H1 (cell line): ENCODE data around the gene PAK2. TPM values are rescaled to one million over a fixed set of nuclear protein-coding genes. Genes with fewer than 3 reads are reported as not detected.

Experiments used
- CBX8 ChIP-seq: fragments of 300-800, 300-1000 bp; sonication (generic); IDR thresholded peaks from 2 replicates; pipeline ENCODE4 v1.7.1; 2016; ENCODE audit warnings: low read depth, low read length, borderline replicate concordance
- CHD1 ChIP-seq: IDR thresholded peaks from 2 replicates; pipeline ENCODE4 v1.6.1; 2012; ENCODE audit warnings: low read depth, low read length, improper control_type of control experiment
- CHD7 ChIP-seq: fragments of 300-600 bp; sonication (generic); IDR thresholded peaks from 2 replicates; pipeline ENCODE4 v1.7.1; 2012; ENCODE audit warnings: low read length, moderate library complexity, mild to moderate bottlenecking, inconsistent platforms; ENCODE audit not compliant: insufficient replicate concordance
- EZH2 ChIP-seq: fragments of 200-600 bp; sonication (generic); IDR thresholded peaks from 2 replicates; pipeline ENCODE4 v1.7.1; 2012; ENCODE audit warnings: low read depth, mild to moderate bottlenecking, moderate library complexity, low read length, inconsistent platforms; ENCODE audit not compliant: severe bottlenecking
- JUN ChIP-seq: IDR thresholded peaks from 2 replicates; pipeline ENCODE4 v1.6.1; 2011; ENCODE audit warnings: low read depth, mild to moderate bottlenecking, improper control_type of control experiment, low read length
- KDM4A ChIP-seq: IDR thresholded peaks from one replicate; pipeline ENCODE4 v1.7.1; 2012; ENCODE audit warnings: low read depth, mild to moderate bottlenecking, moderate library complexity, low read length, inconsistent platforms; ENCODE audit not compliant: severe bottlenecking
- YY1 ChIP-seq: IDR thresholded peaks from 2 replicates; pipeline ENCODE4 v1.6.1; 2011; ENCODE audit warnings: low read depth, mild to moderate bottlenecking, low read length
- polyA plus RNA-seq, 7 experiments: library from polyadenylated mRNA; depleted of rRNA in 3 of 7; stranded (reverse) in 5 of 7; unstranded in 2 of 7; fragments of >200 nt in 5 of 7; fragments of 200-250 nt in 2 of 7; gene quantifications; 1 replicate in 5 of 7; 2 replicates in 1 of 7; 4 replicates in 1 of 7; pipeline versions ENCODE4 v1.2.1 to v1.2.3, GENCODE V29; 2011 to 2013; ENCODE audit warnings: missing spikeins in 2 of 7, mixed read lengths in 2 of 7
- total RNA-seq: library from RNA; stranded (reverse); fragmentation: NEBNext Ultra II Directional; extraction: Animal tissue kit (Norgen Biotek cat#: 25700); gene quantifications from 2 replicates; pipeline ENCODE4 v1.2.1, GENCODE V29; 2021

The PAK2 gene
- total and polyA plus RNA-seq, 2 of the 8 experiments (the other 6 are each of a cell fraction or from before 2014, with no cell fraction given) = 13.1 to 60.5 TPM

- TF ChIP-seq CHD7 (no peak), EZH2 (no peak), KDM4A (no peak), CHD1 (no peak), CBX8 (no peak), YY1 (no peak), JUN (no peak)
These were observed 38.9 kb upstream of the PAK2 start (continued) for GRCh38 chr3:196700801-196701200.
